Measurements from ENCODE around the gene PRKCA.

The PRKCA gene

DNA sequence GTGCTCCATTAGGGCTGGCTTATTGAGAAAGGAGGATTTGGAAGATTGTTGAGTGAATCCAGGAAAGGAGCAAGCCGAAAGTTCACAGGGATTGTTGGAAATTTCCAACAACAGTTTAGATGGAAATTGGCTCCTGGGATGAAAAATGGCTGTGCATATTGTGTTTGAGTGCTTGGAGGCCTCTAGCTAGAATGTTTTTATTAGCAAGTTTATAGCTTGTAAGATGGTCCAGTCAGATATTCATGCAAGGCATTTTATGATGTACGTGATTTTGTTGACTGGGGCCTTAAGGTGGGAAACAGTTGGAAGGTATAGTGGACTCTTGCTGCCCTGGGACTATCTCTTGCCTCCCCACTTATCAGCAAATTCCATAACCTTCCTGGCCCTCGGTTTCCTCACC is 216.7 kb downstream of the PRKCA start:
- Histone ChIP-seq H3K4me3 (no peak overlapping the region), H3K27ac (no peak overlapping the region)
- DNase-seq (ENCODE audit: low spot score), result no peak
- TF ChIP-seq, protein P1, sequence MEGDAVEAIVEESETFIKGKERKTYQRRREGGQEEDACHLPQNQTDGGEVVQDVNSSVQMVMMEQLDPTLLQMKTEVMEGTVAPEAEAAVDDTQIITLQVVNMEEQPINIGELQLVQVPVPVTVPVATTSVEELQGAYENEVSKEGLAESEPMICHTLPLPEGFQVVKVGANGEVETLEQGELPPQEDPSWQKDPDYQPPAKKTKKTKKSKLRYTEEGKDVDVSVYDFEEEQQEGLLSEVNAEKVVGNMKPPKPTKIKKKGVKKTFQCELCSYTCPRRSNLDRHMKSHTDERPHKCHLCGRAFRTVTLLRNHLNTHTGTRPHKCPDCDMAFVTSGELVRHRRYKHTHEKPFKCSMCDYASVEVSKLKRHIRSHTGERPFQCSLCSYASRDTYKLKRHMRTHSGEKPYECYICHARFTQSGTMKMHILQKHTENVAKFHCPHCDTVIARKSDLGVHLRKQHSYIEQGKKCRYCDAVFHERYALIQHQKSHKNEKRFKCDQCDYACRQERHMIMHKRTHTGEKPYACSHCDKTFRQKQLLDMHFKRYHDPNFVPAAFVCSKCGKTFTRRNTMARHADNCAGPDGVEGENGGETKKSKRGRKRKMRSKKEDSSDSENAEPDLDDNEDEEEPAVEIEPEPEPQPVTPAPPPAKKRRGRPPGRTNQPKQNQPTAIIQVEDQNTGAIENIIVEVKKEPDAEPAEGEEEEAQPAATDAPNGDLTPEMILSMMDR (IDR thresholded peaks at IDR 0.05), result no peak

DNA sequence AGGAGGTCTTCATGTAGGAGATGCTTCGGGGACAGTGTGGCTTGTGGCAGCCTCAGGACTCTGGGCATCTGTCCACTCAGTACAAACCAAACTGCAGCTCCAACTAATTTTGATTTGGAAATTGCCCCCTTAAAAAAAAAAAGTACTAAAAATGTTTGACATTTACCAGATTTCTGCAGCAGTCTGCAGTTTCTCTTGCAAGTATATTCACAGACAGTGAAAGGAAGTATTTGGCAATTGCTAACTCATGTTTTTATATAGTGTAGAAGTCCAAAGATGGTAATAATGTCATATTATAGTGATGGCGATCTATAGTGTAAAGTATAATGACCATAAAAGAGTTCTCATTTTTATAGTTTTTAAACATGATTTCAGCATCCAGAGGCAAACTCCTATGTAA is 218.6 kb downstream of the PRKCA start:
- H3K27ac ChIP-seq, result no peak overlapping the region
- no peak for DNase-seq (ENCODE audit: low spot score)
- no peak overlapping the region for H3K4me3 ChIP-seq
- TF ChIP-seq, protein P1 (IDR thresholded peaks at IDR 0.05), result no peak

- DNase-seq (ENCODE audit: low spot score), result no peak
- Histone ChIP-seq H3K27ac (no peak overlapping the region), H3K4me3 (no peak overlapping the region)
- TF ChIP-seq, protein P1 (IDR thresholded peaks at IDR 0.05), result no peak
Measured at GRCh38 chr17:66522591-66523272, 220.3 kb downstream of the PRKCA start.

DNA sequence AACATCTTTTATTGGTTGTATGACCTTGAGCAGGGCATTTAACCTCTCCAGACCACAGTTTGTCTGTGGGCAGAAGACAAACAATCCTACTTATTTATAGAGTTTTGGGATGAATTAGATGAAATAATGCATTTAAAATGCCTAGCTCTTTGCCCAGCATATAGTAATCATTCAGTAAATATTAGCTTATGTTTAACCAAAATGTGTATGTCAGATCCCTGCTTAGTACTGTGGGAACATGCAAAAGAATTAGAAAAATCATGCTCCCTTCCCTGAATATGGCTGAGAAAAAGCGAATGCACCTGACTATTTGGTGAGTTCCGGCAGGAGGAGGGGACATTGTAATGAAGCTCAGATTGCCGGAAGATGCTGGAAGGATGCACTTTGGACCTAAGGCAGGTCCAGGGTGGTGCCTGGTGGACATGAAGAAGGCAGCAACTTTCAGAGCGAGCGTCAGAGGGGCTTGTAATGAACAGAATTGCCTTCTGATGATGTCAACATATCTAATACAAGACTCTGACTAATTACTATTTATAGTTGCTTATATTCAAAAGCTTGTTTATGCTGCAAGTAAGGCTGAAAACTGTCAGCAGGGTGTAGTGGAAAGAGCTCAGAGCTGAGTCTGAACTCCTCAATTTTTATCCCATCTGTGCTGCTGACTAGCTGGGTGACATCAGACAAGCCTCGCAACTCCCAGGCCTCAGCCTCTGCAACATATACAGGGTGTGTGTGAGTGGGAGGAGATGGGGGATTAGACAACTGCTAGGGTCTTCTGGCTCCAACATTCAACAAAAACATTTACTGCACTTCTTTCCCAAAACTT is 221.2 kb downstream of the PRKCA start:
- no peak overlapping the region for H3K27ac ChIP-seq
- DNase-seq (ENCODE audit: low spot score), result no peak
- no peak overlapping the region for H3K4me3 ChIP-seq
- TF ChIP-seq, protein P1 (IDR thresholded peaks at IDR 0.05), result no peak

DNA sequence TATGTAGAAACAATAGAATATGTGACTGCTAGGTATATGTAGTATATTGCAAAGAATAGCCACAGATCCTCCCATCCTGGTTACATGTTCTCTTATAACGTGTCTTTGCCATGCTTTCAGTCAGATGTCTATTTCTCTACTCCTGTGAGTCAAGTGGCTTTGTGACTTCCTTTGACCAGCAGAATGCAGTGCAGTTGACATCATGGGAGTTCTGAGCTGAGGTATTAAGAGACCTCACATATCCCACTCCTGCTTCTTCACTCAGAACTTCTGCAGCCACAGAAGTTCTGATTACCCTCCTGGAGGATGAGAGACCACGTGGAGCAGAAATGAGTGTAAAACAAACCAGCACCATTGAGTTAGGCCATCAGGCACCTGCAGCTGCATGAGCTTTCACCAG is 222.5 kb downstream of the PRKCA start:
- Histone ChIP-seq H3K27ac (no peak overlapping the region), H3K4me3 (no peak overlapping the region)
- TF ChIP-seq, protein P1 (IDR thresholded peaks at IDR 0.05), result no peak
- no peak for DNase-seq (ENCODE audit: low spot score)

GRCh38 chr17:66525338-66525737 is 222.9 kb downstream of the PRKCA start:
- H3K27ac ChIP-seq, result no peak overlapping the region
- H3K4me3 ChIP-seq, result no peak overlapping the region
- TF ChIP-seq, protein P1 (IDR thresholded peaks at IDR 0.05), result no peak
- no peak for DNase-seq (ENCODE audit: low spot score)

DNA sequence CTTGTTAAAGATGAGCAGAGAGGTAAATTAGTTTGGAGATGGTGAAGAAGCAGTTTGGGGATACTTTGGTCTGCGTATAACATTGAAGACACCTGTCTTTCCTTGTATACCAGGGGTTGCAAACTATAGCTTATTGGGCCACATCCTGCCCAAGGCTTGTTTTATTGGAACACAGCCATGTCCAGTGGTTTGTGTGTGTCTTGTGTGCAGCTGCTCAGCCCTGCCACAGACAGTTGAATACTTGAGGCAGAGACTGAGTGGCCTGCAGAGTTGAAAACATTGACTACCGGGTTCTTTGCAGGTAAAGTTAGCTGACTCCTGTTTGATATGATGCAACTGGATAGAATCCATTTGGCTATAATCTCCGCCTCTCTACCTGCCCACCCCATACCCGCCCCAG is 224.4 kb downstream of the PRKCA start:
- DNase-seq (ENCODE audit: low spot score), result no peak

More for the DNA sequence above, 224.4 kb downstream of the PRKCA start:
- Histone ChIP-seq H3K4me3 (no peak overlapping the region), H3K27ac (no peak overlapping the region)
- TF ChIP-seq, protein P1 (IDR thresholded peaks at IDR 0.05), result no peak
